ENCODE data around the gene U2SURP.
"Not testable (repeated sequence)": the region's sequence is repeated elsewhere in the genome, so short reads cannot be mapped to it uniquely, and the experiment has no call there.

Gene U2SURP

DNA sequence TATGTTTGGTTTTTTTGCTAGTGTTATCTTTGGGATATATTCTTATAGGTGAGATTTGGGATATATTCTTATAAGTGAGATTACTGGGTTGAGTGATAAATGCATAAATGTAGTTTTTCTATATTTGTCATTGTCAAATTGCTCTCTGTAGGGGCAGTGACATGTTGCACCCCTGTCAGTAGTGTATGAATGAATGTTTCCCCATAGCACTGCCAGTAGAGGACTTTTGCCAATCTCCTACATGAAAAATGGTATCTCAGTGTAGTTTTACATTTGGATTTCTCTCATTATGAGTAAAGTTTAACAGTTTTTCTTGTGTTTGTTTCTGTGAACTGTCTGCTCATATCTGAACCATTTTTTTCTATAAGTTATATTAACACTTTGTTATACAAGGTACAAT is 13.6 kb downstream of the U2SURP start:
- DNase-seq (ENCODE audit: low read depth), result no peak

DNA sequence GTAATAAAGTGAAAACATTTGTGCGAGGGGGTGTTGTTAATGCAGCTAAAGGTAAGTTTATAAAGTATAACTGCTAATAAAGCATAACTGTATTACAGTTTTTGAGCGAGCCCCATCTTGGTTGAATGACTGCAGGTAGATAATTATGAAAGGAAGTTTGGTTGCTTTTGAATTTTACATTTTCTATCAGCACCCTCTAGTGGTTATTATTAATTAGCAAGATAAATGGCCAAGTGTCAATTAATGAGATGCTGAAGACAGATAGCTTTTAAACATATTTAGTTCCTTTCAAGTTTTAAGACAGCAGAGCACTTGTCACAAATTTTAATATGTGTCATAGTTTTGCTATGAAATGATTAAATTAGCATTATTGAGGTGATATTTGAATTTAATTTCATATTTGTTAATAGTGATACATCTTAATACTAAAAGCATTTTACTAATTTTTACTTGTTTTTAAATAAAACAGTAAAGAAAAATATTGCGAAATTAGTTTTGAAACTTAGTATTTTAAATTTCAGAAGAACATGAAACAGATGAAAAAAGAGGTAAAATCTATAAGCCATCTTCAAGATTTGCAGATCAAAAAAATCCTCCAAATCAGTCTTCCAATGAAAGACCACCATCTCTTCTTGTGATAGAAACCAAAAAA is 15.1 kb downstream of the U2SURP start:
- no peak for DNase-seq (ENCODE audit: low read depth)

DNA sequence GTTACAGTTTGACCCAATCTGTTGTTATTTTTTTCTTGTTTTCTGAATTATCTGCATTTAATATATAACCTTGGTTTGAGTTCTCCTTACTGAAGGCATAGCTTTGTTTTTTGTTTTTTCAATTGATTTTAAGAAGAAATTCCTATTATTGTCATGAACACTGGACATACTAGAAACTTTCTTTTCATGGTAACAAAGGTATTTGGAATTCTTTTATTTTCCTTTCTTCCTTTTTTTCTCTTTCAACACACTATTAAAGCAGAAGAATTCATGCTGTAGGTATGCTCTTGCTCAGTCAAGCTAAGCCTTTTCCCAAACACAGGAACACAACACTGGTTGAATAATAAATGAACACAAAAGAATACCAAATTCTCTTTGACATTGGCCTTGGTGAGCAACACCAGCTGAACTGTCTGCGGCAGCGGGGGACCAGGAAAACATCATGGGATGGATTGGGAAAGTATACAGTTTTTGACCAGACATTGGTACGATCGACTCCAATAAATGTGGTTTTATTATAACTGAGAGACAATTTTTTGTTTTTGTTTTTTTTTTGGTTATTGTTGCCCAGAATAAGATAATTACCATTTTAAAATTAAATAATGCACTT is 23.1 kb downstream of the U2SURP start:
- no peak for DNase-seq (ENCODE audit: low read depth)

GRCh38 chr3:143031327-143031726 is 30.0 kb downstream of the U2SURP start:
- no peak for DNase-seq (ENCODE audit: low read depth)

DNA sequence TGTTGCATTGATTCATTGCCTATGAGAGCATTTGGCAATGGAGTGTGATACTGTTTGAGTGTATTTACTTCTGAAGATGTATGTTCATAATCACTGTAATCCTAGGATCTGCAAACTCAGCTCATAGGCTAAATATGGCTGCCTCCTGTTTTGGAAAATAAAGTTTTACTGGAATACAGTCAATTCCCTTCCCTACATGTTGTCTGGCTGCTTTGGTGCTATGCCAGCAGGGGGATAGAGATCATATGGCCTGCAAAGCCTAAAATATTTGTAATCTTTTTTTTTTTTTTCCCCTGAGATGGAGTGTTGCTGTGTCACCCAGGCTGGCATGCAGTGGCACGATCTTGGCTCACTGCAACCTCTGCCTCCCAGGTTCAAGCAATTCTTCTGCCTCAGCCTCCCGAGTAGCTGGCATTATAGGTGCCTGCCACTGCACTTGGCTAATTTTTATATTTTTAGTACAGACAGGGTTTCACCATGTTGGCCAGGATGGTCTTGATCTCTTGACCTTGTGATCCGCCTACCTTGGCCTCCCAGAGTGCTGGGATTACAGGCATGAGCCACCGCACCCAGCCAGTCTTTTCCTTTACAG is 30.5 kb downstream of the U2SURP start:
- not testable (repeated sequence) for DNase-seq (ENCODE audit: low read depth)

DNA sequence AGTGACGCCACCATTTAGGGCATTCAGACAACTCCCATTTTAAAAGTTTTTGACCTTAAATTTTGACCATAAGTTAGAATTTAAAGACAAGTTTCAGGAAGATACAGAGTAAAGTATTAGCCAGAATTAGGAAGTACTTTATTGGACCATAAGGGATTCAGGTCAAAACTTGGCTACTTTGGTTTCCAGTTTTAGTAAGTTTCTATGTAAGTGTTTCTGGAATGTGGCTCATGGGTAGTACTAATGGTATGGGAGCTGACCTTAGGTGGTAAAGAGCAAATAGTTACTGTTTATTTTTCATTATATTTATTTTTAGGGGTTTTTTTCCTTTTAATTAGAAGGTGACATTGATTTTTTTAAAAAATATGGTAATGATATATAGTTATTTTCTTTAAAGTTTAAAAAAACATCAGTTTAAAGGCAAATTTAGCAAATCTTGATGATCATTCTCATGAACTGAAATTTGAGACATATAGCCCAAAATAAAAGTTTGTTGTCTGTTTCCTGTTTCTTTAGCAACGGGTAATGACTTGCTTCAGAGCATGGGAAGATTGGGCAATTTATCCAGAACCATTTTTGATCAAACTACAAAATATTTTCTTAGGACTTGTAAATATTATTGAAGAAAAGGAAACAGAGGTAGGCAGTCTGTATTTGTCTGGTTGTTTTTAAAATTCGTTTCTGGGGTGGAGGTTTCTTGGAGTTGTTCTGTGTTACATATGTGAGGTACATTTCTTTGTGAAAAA is 34.3 kb downstream of the U2SURP start:
- DNase-seq (ENCODE audit: low read depth), result no peak

GRCh38 chr3:143036557-143036956 is 35.2 kb downstream of the U2SURP start:
- no peak for DNase-seq (ENCODE audit: low read depth)

DNA sequence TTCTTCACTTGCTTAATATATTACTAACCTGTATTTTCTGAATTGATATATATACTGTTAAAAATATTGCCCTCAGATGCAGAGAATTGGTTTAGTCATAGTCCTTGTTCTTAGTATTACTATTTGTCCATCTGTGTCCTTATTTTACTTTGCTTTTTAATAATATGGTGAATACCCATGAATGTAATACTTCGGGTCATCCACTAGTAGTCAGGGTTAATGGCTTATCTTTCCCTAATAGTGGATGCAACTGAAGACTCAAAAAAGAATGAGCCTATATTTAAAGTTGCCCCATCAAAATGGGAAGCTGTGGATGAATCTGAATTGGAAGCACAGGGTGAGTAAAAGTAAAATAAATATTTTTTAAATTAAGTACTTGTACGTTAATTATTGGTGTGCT is 36.5 kb downstream of the U2SURP start:
- DNase-seq (ENCODE audit: low read depth), result no peak

GRCh38 chr3:143040261-143040879 is 39.0 kb downstream of the U2SURP start:
- DNase-seq (ENCODE audit: low read depth), result peak; percentile 32

DNA sequence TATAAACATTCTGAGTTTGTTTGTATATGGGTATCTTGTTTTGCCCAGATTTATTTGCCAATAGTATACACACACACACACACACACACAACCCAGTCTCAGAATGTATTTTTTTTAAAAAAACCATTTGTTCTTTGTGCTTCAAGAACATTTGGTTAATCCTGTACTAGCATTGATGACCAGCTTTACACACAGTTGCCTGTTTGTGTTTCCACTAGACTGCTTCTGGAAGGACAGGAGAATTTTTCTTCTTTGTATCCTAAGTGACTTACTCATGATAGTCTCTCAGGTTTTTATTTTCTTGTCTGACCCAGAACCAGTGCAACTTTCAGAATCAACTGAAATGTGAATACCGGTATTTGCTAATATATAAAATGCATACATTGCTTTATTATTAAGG is 40.5 kb downstream of the U2SURP start:
- DNase-seq (ENCODE audit: low read depth), result no peak

GRCh38 chr3:143045639-143046038 is 44.3 kb downstream of the U2SURP start:
- DNase-seq (ENCODE audit: low read depth), result no peak

DNA sequence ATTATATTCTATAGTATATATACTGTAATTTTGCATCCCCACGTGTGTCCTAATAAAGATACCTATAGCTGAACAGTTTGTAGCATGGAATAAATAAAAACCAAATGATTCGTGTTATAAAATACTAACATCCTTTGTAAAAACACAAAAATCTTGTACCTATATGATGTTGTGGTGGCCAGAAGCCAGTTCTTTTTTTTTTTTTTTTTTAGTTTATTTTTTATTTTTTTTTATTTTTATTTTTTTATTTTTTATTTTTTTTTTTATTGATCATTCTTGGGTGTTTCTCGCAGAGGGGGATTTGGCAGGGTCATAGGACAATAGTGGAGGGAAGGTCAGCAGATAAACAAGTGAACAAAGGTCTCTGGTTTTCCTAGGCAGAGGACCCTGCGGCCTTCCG is 44.7 kb downstream of the U2SURP start:
- DNase-seq (ENCODE audit: low read depth), result not testable (repeated sequence)

- DNase-seq (ENCODE audit: low read depth), result no peak
Observed at GRCh38 chr3:143054011-143054410, 52.6 kb downstream of the U2SURP start.

DNA sequence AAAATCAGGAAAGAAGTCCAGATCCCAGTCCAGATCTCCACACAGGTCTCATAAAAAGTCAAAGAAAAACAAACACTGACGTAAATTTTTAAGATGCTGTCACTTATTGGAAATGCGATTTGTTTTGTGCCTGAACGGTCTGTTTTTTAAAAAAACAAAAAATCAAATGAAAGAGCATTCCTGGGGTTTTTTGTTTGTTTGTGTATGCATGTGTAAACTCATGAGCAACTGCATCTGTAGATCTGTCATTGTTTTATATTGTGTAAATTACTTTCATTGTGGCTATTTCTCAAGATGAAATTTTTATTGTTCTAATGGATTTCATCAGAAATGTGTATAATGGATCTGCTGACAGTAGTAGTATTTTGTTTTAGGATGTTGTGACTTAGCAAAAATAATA is 55.0 kb downstream of the U2SURP start:
- no peak for DNase-seq (ENCODE audit: low read depth)

DNA sequence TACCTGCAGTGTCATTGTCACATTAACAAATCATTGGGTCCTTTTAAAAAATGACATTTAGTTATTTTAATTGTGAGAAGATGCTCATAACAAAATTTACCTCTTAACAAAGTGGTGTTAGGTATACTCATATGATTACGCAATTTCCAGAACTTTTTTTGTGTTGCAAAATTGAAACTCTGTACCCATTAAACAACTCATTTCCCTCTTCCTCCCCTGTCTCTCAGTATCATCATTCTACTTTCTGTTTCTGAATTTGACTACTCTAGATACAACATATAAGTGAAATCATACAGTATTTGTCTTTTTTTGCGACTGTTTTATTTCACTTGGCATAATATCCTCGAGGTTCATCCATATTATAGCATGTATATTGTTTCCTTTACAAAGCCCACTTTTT is 59.5 kb downstream of the U2SURP start:
- no peak for DNase-seq (ENCODE audit: low read depth)

DNA sequence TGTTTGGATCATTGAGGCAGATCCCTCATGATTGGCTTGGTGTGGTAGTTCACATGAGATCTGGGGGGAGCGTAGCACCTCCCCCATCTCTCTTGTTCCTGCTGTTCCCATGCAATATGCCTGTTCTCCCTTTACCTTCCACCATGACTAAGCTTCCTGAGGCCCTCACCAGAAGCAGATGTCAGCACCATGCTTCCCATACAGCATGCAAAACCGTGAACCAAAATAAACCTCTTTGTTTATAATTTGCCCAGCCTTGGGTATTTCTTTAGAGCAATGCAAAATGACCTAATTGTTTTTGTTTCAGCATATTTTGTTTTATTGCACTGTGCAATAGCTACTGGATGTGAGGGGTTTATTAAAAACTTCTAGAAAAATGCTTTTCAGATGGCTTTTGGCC is 61.6 kb downstream of the U2SURP start:
- DNase-seq (ENCODE audit: low read depth), result no peak

- DNase-seq (ENCODE audit: low read depth), result no peak
Observed at GRCh38 chr3:143064777-143065176, 63.4 kb downstream of the U2SURP start.

DNA sequence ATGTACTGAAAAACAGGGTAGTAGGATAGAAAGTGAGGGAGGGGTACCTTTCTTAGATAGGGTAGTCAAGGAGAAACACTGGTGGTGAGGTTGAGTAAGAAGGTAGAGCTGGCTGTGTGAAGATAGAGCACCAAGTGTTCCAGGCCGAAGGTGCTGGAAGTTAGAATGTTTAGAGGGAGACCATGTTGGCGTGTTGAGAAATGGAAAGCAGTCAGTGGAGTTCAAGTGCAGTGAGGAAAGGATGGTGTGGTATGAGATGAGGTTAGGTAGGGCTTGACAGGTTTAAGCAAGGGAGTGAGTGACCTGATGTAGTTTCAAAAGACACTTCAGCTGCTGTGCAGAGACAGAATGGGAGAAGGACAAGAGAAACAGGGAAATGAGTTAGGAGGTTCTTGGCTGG is 64.0 kb downstream of the U2SURP start:
- DNase-seq (ENCODE audit: low read depth), result no peak

DNA sequence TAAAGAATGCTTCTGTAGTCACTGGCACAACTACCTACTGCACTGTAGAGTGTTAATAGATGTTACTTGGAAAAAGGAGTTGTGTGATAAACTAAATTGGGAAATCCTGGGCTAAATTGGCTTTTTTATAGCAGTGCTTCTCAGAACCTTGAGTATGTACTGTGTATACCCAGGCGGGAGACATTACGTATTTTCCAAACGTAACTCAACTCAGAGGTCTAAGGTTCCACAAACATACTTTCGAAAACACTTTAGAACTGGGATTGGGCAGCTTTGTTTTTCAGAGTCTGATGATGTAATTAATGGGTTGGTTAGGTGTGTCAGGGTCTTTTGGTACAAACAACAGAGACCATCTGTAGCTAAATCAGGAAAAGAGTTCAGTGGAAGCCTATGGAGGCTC is 64.7 kb downstream of the U2SURP start:
- DNase-seq (ENCODE audit: low read depth), result no peak

DNA sequence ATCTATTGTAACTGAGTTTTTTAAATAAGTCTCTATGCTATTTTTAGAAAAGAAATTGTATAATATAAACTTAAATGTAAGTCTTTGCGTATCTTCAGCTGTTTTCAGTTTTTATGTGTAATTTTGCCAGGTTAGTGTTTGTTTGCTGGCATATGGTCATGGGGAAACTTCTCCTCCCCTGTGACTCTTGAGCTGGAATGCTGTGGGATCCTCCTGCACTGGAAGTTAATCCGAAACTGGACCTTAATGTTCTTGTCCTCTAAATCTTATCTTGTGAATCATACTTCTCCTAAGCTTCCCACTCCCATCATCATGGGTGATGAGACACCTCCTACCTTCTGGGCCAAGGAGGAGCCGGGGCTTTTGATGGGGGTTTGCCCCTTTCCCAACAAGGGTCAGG is 65.8 kb downstream of the U2SURP start:
- no peak for DNase-seq (ENCODE audit: low read depth)

DNA sequence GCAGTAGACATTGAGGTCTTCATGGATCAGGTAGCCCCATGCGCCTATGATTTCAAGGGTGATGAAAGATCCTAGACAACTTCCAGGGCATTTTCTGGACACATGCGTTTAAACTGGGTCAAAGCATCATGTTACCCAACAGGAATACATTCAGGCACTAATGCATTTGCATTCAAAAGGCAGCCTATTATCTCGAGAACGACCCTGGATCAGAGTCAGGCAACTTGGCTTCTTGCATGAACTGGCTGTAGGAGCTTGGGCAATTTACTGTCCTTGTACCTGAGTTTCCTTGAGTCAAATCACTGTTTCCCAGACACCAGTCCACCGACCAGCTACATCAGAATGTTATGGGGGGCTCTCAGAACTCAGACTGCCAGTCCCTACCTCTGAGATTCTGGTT is 66.7 kb downstream of the U2SURP start:
- no peak for DNase-seq (ENCODE audit: low read depth)

DNA sequence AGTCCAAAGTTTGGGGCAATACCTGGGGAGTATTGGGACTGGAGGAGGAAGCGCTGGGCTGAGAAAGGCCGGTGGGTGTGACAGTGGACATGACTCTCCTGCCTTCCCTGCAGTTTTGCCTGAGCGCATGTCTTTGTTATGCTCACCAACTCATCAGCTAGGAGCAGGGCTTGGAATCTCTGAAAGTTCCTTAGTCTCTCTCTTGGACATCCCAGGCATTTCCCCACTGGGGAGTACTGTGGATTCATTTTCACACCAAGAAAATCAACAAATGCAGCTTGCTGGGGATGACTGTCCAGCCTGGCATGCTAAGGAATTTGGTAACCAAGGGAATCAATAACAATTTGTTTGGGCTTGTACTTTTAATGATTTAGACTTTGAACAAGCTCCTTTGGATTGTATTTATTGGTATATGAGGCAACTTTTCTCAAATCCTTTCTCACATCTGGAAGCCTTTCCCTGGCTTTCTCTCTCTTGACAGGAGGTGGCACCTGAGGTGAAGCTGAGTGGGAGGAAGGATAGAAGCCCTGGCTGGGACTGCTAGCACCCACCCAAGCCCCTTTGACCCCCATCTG is 69.7 kb downstream of the U2SURP start:
- DNase-seq (ENCODE audit: low read depth), result peak; percentile 42
